Loucy (cell line): Measurements from ENCODE around the gene ANO9.

Experiments used
- H2AFZ ChIP-seq: fragments of 200-600 bp; sonication (generic); 2 replicates; pipeline ENCODE4 v1.6.0; 2016; ENCODE audit warnings: antibody characterized with exemption, mild to moderate bottlenecking, low read length, moderate library complexity
- H3F3A ChIP-seq: fragments of 200-600 bp; 2 replicates; pipeline ENCODE4 v1.6.0; 2016; ENCODE audit warnings: antibody characterized with exemption, low read depth, mild to moderate bottlenecking
- H3K27me3 ChIP-seq: fragments of 200-600 bp; sonication (generic); 2 replicates; pipeline ENCODE4 v1.6.1; 2014; ENCODE audit warnings: low read length, mild to moderate bottlenecking; ENCODE audit not compliant: insufficient read depth, poor library complexity, severe bottlenecking
- H3K36me3 ChIP-seq: fragments of 200-600 bp; sonication (generic); 2 replicates; pipeline ENCODE4 v1.6.1; 2016; ENCODE audit warnings: low read length; ENCODE audit not compliant: insufficient read depth
- H3K4me1 ChIP-seq: fragments of 200-600 bp; sonication (generic); 2 replicates; pipeline ENCODE4 v1.5.1; 2014; ENCODE audit warnings: low read length, mild to moderate bottlenecking; ENCODE audit not compliant: insufficient read depth, poor library complexity, severe bottlenecking
- H3K4me2 ChIP-seq: fragments of 200-600 bp; sonication (generic); 2 replicates; pipeline ENCODE4 v1.6.0; 2014; ENCODE audit warnings: antibody characterized with exemption, low read length, low read depth, mild to moderate bottlenecking; ENCODE audit not compliant: poor library complexity, severe bottlenecking
- H3K4me3 ChIP-seq: fragments of 200-600 bp; sonication (generic); 2 replicates; pipeline ENCODE4 v1.5.1; 2014; ENCODE audit warnings: low read length, mild to moderate bottlenecking, mixed read lengths; ENCODE audit not compliant: poor library complexity, severe bottlenecking
- H3K79me2 ChIP-seq: fragments of 200-600 bp; sonication (generic); 2 replicates; pipeline ENCODE4 v1.6.1; 2014; ENCODE audit warnings: low read length; ENCODE audit not compliant: insufficient read depth
- H3K9ac ChIP-seq: fragments of 200-600 bp; sonication (generic); 2 replicates; pipeline ENCODE4 v1.6.0; 2014; ENCODE audit warnings: mild to moderate bottlenecking, low read depth, low read length, moderate library complexity; ENCODE audit not compliant: poor library complexity, severe bottlenecking
- H3K9me2 ChIP-seq: fragments of 200-600 bp; sonication (generic); replicated peaks from 2 replicates; pipeline ENCODE4 v1.6.1; 2016; ENCODE audit warnings: low read depth, low read length, mixed read lengths
- H3K9me3 ChIP-seq: fragments of 200-600 bp; sonication (generic); 2 replicates; pipeline ENCODE4 v1.6.1; 2014; ENCODE audit warnings: mild to moderate bottlenecking, antibody characterized with exemption, low read length, low read depth; ENCODE audit not compliant: insufficient read depth
- H4K20me1 ChIP-seq: fragments of 200-600 bp; sonication (generic); 2 replicates; pipeline ENCODE4 v1.6.0; 2014; ENCODE audit warnings: antibody characterized with exemption, low read length, mild to moderate bottlenecking; ENCODE audit not compliant: insufficient read depth, poor library complexity, severe bottlenecking
- EZH2phosphoT487 ChIP-seq: fragments of 200-600 bp; IDR thresholded peaks from 2 replicates; pipeline ENCODE4 v1.6.1; 2018; ENCODE audit warnings: antibody characterized with exemption, mild to moderate bottlenecking, moderate library complexity, borderline replicate concordance
- TF ChIP-seq, protein P1 (sequence below): fragments of 200-600 bp; sonication (generic); conservative IDR thresholded peaks from 2 replicates; pipeline ENCODE4 v1.5.1; 2014; ENCODE audit warnings: mild to moderate bottlenecking, antibody characterized with exemption, low read length

Gene ANO9

DNA sequence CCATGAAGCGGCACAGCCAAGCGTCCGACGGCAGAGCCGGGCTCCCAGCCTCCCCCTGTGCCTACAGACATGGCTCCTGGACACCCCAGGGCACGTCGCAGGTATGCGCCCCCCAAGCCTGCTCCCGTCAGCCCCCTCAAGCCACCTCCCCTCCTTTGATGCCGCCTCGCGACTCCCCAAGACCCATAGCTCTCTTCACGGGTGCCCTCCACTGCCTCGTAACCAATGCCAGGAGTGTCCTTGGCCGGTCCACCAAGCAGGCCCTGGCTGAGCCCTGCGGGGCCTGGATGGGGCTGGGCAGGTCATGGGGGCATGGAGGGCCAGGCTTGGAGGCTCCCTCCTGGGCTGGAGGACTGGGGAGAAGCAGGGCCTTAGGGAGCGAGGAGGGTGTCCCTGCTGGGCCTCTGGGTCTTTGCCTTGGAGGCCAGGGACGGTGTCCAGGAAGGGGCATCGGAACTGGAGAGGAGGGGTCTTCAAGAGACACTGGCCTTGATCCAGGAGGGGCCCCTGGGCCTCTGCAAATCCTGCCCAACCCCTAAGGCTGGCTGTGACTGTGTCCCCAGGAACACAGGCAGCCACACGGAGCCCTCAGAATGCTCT is 9.2 kb downstream of the ANO9 start:
- Histone ChIP-seq H3K4me2 (no peak overlapping the region), H3F3A (no peaks in the 10 kb centered on the region), H3K4me1 (no peaks in the 10 kb centered on the region), H3K9me3 (no peaks in the 10 kb centered on the region), H3K79me2 (no peaks in the 10 kb centered on the region), H3K9me2 (no peaks in the 10 kb centered on the region), H3K4me3 (no peak overlapping the region), H2AFZ (no peak overlapping the region), H3K36me3 (no peaks in the 10 kb centered on the region), H4K20me1 (no peaks in the 10 kb centered on the region), H3K9ac (no peak overlapping the region), H3K27me3 (no peaks in the 10 kb centered on the region)
- TF ChIP-seq EZH2phosphoT487 = no peak
- TF ChIP-seq, protein P1, sequence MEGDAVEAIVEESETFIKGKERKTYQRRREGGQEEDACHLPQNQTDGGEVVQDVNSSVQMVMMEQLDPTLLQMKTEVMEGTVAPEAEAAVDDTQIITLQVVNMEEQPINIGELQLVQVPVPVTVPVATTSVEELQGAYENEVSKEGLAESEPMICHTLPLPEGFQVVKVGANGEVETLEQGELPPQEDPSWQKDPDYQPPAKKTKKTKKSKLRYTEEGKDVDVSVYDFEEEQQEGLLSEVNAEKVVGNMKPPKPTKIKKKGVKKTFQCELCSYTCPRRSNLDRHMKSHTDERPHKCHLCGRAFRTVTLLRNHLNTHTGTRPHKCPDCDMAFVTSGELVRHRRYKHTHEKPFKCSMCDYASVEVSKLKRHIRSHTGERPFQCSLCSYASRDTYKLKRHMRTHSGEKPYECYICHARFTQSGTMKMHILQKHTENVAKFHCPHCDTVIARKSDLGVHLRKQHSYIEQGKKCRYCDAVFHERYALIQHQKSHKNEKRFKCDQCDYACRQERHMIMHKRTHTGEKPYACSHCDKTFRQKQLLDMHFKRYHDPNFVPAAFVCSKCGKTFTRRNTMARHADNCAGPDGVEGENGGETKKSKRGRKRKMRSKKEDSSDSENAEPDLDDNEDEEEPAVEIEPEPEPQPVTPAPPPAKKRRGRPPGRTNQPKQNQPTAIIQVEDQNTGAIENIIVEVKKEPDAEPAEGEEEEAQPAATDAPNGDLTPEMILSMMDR = no peak

GRCh38 chr11:431921-432320 is 9.9 kb downstream of the ANO9 start:
- no peak overlapping the region for H3K4me2 ChIP-seq

DNA sequence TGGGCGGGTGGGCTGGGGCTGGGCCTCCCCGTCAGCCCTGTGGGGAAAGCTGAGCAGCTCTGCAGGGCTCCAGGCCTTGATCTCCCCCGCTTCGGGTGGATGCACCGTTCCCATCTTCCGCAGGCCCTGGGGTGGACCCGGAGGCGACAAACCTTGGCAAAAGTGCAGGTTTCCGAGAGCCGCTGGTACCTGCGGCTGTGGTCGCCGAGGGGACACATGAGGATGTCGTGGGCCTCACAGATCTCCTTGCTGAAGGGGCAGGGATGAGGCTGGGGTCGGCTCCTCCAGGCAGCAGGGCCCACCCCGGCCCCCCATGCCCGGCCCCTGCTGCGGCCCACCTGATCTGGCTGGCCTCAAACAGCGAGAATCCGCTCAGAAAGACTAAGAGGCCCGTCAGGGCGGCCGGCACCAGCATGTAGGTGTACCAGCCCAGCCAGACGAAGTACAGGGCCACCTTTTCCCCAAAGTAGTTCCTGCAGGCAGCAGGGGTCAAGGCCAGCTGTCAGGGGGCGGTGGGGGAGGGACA is 11.8 kb downstream of the ANO9 start:
- no peak overlapping the region for H3K4me3 ChIP-seq

More at GRCh38 chr11:431921-432320, 9.9 kb downstream of the ANO9 start:
- H3K36me3 ChIP-seq = no peaks in the 10 kb centered on the region
- H3K9ac ChIP-seq = no peak overlapping the region
- TF ChIP-seq, protein P1 = no peak
- no peak for TF ChIP-seq EZH2phosphoT487
- H3K9me3 ChIP-seq = no peaks in the 10 kb centered on the region
- no peaks in the 10 kb centered on the region for H3F3A ChIP-seq
- H3K4me1 ChIP-seq = no peaks in the 10 kb centered on the region
- no peaks in the 10 kb centered on the region for H4K20me1 ChIP-seq
- no peaks in the 10 kb centered on the region for H3K9me2 ChIP-seq
- H3K27me3 ChIP-seq = no peaks in the 10 kb centered on the region
- no peaks in the 10 kb centered on the region for H3K79me2 ChIP-seq
- no peak overlapping the region for H3K4me3 ChIP-seq
- no peak overlapping the region for H2AFZ ChIP-seq

More for the DNA sequence above, 11.8 kb downstream of the ANO9 start:
- no peak overlapping the region for H3K9ac ChIP-seq
- no peak overlapping the region for H3K4me2 ChIP-seq
- no peaks in the 10 kb centered on the region for H3K27me3 ChIP-seq
- H3K79me2 ChIP-seq = no peaks in the 10 kb centered on the region
- H4K20me1 ChIP-seq = no peaks in the 10 kb centered on the region
- no peaks in the 10 kb centered on the region for H3F3A ChIP-seq
- TF ChIP-seq, protein P1 = no peak
- no peak for TF ChIP-seq EZH2phosphoT487
- H3K9me3 ChIP-seq = no peaks in the 10 kb centered on the region
- no peaks in the 10 kb centered on the region for H3K36me3 ChIP-seq
- no peaks in the 10 kb centered on the region for H3K4me1 ChIP-seq
- no peaks in the 10 kb centered on the region for H3K9me2 ChIP-seq
- H2AFZ ChIP-seq = no peak overlapping the region
